HG03558 (cell line): Measurements from ENCODE around the gene TCEAL5.
"Not testable (repeated sequence)": the region's sequence is repeated elsewhere in the genome, so short reads cannot be mapped to it uniquely, and the experiment has no call there.

Experiments
- ATAC-seq: cut with Tn5 transposase; IDR thresholded peaks from one replicate; pipeline ENCODE4 v1.9.1; 2021; ENCODE audit warnings: moderate number of reproducible peaks; ENCODE audit not compliant: unreplicated experiment; ENCODE audit errors: extremely low read depth

Gene TCEAL5

GRCh38 chrX:103235608-103236007 is 40.9 kb downstream of the TCEAL5 start:
- not testable (repeated sequence) for ATAC-seq

GRCh38 chrX:103234869-103235268 is 41.7 kb downstream of the TCEAL5 start:
- no peak for ATAC-seq

- ATAC-seq = no peak
Measured at GRCh38 chrX:103233263-103233662, 43.3 kb downstream of the TCEAL5 start.

- not testable (repeated sequence) for ATAC-seq
Measured at GRCh38 chrX:103225918-103226317, 50.6 kb downstream of the TCEAL5 start.
